Stimulated activated CD8-positive, alpha-beta memory T cell treated with anti-CD3 and anti-CD28 coated beads, Interleukin-15, amount 100 ng/mL, for 48 hours (primary cell): ENCODE results near the gene CLDN12.

Experiments used
- DNase-seq, 2 donors: peaks; one replicate each; pipeline ENCODE4 v3.0.0-alpha.2; 2020; ENCODE audit warnings: low read depth in 2 of 2

CLDN12 gene

DNA sequence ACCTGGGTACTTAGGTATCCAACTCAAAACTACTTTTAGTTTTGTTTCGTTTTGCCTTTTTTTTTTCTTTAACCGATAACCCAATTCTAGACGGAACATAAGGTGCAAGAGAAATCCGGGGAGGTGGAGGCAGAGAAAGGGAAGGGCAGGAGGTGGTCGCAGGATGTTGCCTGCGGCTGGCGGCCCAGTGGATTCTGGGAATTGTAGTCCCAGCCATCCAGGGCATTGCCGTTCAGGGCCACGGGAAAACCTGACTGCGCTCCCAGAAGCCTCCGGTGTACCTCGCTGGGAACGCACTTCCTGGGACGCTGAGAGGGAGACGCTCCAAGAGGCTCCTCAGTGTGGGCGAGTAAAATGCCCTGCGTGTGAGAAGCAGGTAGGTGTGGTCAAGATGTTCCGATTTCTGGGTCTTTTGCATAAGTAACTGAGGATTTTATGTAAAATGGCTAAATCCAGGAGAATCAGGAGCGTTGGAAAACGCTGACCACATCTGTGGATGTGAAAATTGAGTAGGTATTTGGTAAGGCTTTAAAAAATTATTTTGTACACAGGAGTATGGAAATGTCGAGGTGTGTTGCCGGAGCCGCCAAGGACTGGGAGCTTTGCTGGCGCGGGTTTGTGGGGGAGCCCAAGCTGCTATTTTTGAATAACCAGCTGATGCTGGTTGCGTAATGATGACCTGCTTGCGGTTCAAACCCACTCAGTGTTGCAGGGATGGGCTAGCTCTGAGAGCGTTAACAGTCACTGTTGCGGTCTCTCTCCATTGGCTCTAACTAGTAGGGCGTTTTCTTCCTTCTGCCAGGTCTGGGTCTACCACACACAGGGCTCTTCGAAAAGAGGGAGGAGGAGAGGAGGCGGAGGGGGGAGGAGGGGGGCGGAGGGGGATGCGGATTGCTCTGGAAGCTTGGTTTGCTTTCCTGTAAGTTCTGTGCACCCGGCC is at the start of gene CLDN12:
Gene CLDN12, plus strand, starts transcription at position 288 of the 940 bp plus-strand sequence. CDS start 9,216 bp downstream, outside the sequence.
- DNase-seq: peak; percentile 58 to 73

DNA sequence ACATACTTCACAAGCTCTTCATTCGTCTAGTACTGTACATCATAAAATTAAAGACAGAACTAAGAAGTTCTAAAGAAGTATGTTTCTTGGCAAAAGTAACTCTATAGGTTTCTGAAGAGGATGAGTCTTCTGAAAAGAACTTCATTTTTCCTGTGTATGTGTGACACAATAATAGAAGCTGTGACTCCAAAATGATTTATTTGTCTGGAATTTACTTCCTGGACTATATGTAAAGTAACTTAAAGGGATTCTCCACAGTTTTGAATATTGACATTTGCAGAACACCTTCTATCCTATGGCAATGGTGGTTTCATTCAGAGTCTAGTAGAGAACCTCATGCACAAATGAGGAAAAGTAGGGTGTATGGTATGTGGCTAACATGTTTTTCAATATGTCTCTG is 19.8 kb upstream of the CLDN12 start:
- no peak for DNase-seq

DNA sequence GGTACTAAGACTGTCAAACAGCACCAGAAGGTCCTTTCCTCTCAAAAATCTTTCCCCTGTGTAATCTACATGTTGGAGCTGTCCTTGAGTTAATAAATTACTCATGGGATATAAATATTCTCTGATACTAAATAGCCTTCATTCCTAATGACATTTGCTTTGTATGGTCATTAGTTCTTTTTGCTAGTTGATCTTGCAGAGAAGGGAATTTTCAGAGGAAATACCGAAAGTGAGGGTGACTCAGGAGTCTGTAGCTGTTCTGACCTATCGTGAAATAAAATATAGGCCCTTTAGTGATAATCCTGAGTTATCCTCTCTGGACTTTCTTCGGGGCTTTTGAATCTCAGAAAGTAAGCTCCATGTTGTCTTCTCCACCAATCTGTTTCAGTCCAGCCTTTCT is 19.4 kb upstream of the CLDN12 start:
- no peak for DNase-seq

DNA sequence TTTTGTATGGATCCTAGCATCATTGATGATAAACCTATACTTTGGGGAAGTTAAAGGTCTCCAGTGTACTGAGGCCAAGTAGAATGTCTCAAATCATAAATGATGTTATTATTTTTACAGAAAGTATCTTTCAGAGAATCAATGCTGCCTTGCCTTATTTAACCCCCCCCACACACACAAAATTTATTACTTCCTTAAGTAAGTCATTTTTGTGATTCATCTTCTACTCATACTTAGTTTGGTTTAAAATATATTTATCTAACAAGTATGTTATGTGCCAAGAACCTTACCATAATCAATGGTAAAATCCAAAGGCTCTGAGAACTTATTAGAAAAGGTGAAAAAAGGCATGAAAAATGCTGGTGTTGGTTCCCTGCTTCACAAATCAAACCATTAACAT is 18.8 kb upstream of the CLDN12 start:
- DNase-seq: no peak

- DNase-seq: no peak
These were observed 15.6 kb upstream of the CLDN12 start for GRCh38 chr7:90387470-90388240.

- DNase-seq: no peak
These were observed 12.3 kb upstream of the CLDN12 start for GRCh38 chr7:90390926-90391325.

- DNase-seq: no peak
These were observed 11.8 kb upstream of the CLDN12 start for GRCh38 chr7:90391488-90391887.

DNA sequence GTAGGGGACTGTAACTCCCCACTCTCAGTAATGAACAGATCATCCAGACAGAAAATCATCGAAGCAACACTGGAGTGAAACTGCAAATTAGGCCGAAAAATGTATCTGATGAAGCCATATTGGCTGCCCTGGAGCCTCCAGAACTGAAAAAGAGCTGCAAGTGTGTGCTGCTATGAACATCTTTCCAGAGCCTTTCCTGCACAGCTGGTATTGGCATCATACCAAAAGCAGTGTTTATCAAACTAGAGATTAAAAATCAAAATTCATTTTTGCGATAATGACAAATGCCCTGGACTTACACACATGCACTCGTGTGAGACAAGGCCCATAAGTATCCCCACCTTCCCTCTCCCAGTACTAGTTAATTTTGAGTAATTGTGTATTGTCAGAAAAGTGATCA is 6.8 kb upstream of the CLDN12 start:
- no peak for DNase-seq

DNA sequence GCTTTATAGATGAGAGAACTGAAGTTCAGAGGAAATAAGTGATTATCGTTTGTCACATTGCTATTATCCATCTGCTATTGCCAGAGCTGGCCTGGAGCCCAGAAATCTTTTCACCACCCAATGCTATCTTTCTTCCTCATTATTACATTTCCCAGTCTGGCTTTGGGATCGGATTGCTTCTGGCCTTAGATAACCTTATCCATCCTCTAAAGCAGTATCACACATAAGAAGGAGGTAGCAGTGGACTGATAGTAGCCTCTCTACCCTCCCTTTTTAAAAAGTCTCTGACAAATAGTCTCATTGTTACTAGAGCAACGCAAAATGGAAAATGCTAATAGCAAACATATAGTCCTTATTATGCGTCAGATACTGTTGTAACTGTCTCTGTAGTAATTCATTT is 1.3 kb upstream of the CLDN12 start:
- DNase-seq: no peak

DNA sequence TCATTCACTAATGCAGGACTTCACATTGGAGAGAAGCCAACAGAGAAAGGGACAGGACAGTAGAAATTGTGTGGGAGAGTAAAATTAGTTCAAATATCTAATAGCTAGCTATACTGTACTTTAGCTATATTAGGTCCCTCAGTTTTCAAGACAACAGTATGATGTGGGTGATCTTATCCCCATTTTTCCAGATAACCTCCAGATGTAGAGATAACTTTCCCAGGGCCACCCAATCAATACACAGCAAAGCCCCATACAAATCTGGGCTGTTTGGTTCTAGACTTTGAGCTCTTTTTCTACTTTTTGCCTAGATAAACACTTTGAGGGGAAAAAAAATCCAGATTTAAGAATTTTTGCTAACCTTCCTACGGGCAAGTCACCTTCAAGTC is 482 bp upstream of the CLDN12 start:
- no peak for DNase-seq

DNA sequence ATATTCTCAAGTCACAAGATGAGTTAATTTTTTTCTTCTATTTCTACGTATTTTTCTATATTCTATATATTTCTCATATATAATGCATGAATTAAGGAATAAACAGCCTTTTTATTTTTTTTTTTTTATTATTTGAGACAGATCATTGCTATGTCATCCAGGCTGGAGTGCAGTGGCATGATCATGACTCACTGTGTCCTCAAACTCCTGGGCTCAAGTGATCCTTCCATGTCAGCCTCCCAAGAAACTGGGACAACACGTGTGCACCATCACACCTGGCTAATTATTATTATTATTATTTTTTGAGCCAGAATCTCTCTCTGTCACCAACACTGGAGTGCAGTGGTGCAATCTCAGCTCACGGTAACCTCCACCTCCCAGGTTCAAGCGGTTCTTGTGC is 1.5 kb downstream of the CLDN12 start:
- DNase-seq: no peak

- no peak for DNase-seq
These were observed 4.2 kb downstream of the CLDN12 start for GRCh38 chr7:90407484-90407821.

DNA sequence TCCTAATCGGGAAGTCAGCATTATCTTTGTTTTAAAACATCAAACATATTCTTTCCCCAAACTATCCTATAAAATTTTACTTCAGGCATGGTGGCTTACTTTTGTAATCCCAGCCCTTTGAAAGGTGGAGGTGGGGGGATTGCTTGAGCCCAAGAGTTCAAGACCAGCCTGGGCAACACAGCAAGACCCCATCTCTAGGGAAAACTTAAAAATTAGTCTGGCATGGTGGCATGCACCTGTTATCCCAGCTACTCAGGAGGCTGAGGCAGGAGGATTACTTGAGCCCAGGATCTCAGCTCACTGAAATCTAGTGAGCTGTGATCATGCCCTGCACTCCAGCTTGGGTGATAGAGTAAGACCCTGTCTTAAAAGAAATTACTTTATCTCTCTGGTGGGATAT is 4.9 kb downstream of the CLDN12 start:
- DNase-seq: no peak

DNA sequence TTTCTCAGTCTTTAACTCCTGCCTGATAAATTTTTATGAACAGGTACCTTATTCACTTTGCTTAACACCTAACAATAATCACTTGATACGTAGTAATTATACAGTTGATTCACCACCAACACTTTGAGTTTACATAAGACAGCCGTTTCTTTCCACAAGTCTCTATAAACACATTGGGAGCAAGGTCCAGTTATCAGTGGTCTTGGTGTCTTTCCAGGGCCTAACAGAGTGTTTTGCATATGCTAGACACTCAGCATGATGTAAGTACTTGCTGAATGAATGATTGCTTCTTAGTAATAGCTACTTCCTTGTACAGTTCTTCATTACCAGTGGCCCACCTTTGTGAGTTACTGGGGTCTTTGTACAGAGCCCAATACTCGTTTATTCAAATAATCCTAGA is 6.4 kb downstream of the CLDN12 start:
- no peak for DNase-seq

GRCh38 chr7:90411510-90411909 is 8.2 kb downstream of the CLDN12 start:
- no peak for DNase-seq

DNA sequence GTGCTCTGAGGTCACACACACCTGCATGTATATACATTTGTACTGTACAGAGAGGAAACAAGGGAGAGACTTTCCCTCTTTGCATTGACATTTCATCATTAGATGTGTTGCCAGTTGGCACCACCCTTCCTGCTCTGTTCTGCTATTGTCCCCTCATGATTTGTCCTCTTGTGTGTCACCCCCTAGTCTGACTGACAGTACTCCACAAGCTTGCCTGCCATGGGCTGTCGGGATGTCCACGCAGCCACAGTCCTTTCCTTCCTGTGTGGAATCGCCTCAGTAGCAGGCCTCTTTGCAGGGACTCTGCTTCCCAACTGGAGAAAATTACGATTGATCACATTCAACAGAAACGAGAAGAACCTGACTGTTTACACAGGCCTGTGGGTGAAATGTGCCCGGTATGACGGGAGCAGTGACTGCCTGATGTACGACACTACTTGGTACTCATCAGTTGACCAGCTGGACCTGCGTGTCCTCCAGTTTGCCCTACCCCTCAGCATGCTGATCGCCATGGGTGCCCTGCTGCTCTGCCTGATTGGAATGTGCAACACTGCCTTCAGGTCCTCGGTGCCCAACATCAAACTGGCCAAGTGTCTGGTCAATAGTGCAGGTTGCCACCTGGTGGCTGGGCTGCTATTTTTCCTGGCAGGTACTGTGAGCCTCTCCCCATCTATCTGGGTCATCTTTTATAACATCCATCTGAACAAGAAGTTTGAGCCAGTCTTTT is 9.4 kb downstream of the CLDN12 start:
- DNase-seq: no peak

- DNase-seq: no peak
These were observed 9.9 kb downstream of the CLDN12 start for GRCh38 chr7:90413185-90413528.

GRCh38 chr7:90421651-90422050 is 18.4 kb downstream of the CLDN12 start:
- DNase-seq: no peak

GRCh38 chr7:90424720-90425119 is 21.5 kb downstream of the CLDN12 start:
- no peak for DNase-seq

DNA sequence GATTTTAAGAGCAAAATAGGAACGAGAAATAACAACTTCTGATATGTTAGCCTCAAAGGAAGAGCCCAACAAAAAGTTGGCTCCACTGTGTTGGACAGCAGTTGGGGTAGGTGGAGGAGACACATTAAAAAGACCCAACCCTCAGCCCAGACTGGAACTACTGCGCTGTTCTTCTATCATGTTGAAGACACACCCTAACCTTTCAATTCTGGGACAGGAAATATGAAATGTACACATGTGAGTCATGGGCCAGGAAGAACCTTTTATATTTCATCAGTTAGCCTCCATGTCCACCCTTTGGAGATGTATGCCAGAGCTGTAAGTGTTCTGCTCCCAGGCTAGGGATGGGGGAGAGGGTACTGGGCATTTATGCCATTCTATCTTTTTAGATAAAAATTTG is 22.1 kb downstream of the CLDN12 start:
- no peak for DNase-seq

DNA sequence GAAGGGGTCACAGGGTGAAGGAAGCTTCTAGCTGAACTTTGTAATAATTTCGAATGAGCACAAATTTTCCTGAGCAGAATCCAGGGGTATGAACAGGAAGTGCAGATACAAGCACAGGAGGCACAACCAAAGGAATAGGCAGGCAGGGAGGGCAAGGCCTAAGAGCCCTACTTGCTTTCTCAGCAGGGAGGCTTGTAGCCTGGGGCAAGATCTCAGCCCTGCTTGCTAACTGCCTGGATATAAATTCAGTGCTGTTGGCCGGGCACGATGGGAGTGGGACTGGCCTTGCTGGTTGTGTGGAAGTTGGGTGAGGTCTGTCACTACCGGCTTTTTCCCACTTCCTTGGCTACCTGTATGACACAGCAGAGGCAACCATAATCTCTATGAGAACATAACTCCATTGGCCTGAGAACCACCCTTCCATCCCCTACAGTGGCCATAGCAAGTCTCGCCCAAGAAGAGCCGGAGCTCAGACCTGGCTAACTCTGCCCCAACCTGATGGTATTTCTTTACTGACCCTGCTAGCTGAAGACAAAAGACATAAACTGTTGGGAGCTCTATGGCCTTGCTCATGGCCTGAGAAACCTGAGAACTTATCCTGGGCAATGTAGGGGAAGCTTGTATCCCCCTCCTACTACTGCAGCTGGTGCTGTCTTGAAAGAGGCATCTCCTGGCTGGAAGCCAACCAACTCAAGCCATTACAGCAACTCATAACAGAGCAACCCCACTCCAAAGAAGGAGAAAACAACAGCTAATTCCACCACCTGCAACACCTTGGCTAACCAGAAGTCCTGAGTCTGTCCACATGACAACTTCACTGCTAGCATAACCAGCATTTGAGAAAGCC is 27.6 kb downstream of the CLDN12 start:
- no peak for DNase-seq

DNA sequence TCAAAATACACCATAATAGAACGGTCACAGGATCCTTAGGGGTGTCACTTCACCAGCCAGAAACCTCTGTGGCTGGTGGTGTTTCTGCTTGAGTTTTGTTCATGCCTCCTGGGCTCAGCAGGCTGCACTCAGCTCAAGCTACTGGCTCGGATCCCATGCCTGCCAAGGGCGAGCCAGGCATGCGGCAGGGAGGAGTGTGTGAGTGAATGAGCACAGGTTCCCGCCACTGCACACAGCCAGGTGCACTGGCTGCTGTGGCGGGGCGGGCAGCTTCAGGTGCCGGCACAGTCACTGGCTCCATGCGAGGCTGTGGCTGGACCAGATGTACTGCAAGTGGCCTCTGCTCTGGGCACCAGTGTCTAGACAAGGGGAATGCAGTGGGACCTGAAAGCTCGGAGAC is 29.5 kb downstream of the CLDN12 start:
- DNase-seq: no peak
